Stimulated activated CD4-positive, alpha-beta T cell treated with anti-CD3 and anti-CD28 coated beads, TNF-alpha, amount 100 ng/mL, for 24 hours (primary cell): ENCODE data around the gene MOK.

Source experiments
- DNase-seq, 3 experiments: peaks; one replicate each; pipeline ENCODE4 v3.0.0-alpha.2; 2020; ENCODE audit warnings: low read depth in 3 of 3

The MOK gene

DNA sequence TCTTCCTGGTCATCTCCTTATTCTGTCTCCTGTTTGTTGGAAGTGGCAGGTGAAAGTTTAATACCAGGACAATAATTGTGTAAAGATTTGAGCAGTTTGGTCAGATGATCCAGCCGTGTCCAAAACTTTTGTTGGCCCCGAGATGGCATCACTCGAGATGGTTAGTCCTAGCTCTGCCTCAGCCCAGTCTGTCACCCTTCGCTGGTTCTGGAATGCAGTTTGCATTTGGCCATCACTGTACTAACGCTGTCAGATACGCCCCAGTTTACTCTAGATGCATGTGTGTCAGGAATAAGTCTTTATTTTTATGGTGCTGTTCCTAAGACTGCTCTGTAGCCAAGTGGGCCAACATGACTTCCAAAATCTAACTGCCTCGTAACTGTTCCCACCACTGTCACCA lies 79.6 kb downstream of the MOK start:
- DNase-seq = no peak

DNA sequence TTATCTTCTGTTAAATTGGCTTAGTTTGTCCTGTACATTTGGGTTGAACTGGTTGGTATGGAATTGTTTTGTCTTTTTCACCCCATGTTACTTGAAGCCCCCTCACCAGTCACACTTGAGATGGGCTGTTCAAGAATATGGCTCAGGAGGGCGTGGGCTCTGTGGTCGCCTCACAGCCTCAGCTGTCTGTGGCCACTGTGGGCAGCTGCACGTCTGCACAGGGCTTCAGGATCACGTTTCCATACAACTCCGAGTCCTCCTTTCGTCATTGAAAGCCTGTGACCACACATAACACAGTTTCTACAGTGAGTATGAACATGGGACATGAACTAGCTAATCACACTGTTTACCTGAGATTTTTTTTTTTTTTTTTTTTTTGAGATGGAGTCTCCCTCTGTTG lies 81.3 kb downstream of the MOK start:
- DNase-seq = no peak

DNA sequence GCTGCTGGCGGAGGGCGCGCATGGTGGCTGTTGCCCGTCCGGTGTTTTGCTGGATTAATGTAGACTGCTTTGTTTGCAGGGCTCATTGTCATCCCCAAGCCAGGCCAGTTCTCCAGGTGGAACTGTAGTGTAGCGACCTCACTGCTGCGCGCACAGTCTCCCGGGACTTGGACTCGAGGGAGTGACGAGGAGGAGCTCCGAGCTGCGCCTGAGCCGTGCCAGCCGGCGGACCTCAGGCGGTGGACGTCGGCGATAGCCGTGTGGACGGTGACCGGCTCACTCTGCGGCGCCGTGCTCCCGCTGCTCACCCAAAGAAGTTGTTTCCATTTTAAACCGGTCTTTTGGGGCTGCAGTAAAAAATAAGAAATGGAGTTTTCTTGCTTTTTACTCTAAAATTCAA lies 82.2 kb downstream of the MOK start:
- no peak for DNase-seq

DNA sequence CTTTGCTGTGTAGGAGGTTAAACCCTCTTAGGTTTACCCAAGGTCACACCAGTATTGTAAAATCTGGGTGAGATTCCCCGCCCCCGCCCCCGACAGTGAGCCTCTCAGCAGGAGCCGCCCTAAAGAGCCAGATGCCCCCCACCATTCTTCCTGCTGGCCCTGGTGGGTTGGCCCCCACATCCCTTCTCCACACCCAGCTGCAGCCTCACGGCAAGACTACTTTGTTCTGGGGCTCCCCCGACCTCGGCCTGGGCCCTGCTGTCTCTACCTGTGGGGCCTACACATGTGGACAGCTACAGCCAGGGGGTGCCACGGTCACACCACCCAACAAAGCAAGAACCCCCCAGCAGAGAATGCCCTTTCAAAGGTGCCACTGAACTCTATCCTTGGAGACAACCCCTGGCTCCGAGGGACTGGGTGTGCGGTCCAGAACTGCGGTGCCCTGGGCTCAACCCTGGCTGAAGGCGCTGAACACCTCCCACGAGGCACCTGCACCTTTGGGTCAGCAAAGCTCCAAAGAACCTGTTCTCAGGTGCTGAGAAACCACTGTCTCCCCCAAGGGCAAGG lies 82.9 kb downstream of the MOK start:
- DNase-seq = no peak

GRCh38 chr14:102221026-102221425 lies 83.9 kb downstream of the MOK start:
- no peak for DNase-seq

GRCh38 chr14:102220031-102220430 lies 84.9 kb downstream of the MOK start:
- DNase-seq = no peak

- no peak for DNase-seq
Measured at GRCh38 chr14:102219316-102219715, 85.6 kb downstream of the MOK start.

DNA sequence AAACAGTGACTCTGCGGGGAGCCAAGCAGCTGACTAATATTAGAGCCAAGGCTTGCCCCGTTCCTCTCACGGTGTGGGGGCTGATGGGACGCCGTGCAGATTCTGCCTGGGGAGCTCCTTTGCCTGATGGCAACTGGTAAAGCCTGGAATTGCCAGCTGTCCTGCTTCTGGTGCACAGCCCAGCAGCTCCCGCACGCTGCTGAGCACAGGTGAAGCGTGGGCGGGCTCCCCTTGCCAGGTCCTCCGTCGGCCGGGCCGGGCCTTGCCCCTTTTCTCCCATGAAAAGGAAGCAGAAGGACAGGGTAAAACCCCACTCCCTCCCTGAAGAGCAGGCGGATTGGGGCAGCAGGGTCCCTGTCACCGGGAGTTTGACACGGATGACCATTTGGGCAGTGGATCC lies 86.3 kb downstream of the MOK start:
- no peak for DNase-seq

DNA sequence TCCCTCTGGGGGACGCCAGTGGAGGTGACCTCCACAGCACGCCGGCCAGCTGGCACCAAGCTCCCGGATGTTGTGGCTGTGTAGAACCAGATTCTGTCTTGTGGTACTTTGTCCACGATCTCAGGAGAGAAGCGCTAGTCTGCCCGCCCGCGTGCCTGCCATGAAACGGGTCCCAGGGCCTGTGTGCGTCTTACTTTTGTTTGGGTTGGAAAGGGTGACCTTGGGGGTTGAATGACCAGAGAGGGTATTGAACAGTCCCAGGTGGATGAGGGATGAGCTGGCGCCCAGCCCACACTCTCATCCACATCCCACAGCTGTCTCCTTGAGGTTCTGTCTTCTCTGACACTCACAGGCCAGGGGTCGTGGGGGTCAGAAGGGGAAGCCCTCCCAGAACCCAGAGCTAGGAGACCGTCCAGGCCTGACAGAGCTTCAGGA lies 87.0 kb downstream of the MOK start:
- DNase-seq = no peak

DNA sequence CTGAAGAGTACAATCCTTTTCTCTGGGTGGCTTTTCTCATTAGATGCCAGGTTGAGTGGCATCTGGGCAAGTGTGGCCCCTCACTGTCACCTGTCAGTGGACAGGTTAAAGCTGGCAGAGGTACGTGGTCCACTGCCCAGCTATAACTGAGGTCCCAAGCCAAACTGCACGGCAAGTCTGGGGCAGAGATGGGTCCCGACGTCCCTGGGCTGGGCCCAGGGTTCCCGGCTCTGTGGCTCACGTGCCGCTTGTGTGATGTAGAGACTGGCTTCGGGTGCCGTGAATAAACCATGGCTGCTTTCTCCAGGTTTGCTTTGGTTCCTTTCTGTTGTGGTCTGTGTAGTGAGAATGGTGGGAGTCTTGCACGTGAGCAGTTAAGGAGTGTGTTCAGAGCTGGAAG lies 87.6 kb downstream of the MOK start:
- DNase-seq = no peak

GRCh38 chr14:102215576-102216250 lies 89.3 kb downstream of the MOK start:
- DNase-seq = no peak

DNA sequence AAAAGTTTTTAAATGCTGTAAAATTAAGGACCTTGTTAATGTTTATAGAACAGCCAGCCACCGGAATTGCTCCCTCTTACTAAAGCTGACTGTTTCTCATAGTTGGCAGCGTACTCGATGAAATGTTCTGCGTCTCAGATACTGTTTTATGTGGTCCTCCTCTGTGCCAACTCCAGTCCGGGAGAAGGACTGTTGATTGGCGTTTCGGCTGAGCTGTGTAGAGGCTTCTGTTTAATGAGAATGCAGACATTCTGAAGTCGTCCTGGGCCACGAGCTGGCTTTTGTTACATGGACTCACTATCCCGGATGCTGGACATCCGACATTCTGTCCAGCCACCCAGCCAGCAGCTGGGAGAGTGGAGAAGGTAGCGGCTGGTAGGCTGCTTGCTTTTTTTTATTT lies 89.9 kb downstream of the MOK start:
- DNase-seq = no peak

DNA sequence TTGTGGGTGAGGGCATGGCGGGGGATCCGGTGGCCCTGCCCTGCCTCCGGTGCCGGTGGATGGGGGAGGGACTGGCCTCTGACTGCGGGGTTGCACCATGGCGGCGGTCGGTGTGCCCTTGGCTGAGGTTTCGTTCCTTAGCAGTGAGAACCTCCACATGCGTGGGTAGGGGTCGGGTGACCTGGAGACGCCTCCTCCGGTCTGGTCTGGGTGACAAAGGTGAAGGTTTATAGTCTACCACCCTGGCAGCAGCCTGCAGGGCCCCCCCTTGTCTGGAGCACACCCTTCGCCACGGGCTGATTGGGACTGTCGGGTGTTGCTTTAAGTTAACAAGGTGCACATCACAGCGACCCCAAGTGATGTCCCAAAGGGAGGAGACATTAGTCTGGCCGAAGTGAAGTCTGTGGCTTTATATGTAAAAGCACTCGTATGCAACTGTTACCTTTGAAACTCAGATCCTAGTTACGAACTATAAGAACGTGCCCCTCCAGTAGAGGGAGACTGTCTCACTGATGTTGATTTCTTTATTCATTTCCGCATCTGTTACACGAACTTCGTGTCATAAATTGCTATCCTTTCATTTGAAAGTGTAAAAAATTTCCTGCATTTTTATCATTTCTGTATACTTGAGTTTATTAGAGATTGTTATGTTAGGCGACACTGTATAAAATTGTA lies 90.8 kb downstream of the MOK start:
- no peak for DNase-seq

DNA sequence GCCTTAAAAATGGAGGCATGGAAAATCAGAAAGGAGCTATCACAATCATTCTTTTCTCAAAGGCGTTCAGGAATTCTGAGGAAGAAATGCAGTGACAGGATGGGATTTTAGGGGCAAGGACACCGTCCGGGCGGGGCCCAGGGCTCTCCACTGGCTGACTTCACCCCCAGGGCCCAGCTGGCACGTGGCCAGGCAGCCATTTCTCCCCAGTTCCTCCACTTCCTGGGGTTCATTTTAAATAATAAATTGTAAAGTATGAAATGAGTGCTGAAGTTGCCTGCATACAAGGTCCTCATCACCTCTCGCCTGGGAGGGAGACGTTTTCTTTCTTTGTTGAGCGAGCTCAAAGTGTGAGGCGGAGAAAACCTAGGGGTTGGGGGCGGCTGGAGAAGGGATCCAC lies 91.5 kb downstream of the MOK start:
- no peak for DNase-seq

DNA sequence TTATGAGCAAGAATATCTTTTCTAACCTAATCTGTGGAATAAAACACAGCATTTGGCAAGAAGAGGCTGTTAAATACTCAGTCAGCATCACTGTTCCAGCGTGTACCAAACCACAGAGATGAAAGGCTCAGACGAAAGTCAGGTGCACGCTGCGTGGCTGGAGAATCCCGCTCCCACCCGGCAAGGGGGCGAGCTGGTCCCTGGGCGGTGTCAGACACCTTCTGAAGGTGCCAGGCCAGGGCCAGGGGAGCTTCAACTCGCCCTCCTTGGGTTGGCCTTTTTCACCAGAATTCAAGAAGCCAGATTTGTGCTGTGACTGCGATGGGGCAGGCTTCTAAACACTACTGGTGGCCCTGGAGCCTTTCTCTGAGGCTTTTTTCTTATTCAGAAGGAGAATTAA lies 92.1 kb downstream of the MOK start:
- no peak for DNase-seq

GRCh38 chr14:102212356-102212755 lies 92.6 kb downstream of the MOK start:
- no peak for DNase-seq

DNA sequence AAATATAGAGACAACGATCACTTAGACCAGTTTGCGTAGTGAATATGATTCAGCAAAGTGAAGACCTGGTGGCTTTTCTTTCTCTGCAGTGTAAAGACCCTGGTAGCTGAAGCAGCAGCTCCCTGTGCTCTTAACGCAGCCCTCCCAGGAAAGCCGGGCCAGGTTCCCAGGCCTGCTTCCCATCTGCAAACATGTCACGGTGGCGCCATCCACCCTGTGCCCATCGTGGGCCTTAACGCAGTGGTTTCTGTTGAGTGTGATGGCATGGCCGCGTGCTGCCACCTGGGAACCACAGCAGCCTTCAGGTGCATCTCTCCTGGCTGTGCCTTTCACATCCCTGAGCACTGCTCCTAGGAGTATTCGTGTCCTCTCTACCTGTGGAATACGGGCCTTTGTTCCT lies 93.7 kb downstream of the MOK start:
- no peak for DNase-seq

DNA sequence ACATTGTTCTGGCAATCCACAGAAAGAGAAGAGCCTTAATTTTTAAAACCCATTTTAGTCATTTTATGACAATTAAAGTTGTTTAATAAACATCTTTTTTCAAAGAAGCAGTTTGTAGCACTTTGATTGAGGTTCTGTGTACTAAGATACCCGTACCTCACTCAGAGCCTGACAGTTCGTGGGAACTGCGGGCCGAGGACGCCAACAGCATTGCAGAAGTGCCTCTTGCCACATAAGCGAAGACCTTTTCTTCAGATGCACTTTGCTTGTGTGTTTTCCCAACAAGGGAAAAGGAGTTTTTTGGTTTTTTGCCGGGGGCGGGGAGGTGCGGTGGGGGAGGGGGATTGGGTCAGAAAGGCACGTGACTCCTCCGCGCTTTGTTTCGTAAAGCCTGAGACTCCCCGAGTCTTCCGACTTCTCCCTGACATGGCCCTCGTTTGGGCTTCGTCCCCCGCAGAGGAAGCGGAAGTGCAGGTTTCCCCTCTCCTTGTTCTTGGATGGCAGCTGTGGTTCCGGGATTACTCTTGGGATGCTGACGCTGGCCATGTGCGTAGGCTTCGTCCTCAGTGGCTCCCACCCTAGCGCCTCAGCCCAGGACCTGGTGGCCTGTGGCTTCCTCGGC lies 94.4 kb downstream of the MOK start:
- no peak for DNase-seq

GRCh38 chr14:102209224-102209966 lies 95.6 kb downstream of the MOK start:
- DNase-seq = no peak

- no peak for DNase-seq
Measured at GRCh38 chr14:102208741-102209140, 96.2 kb downstream of the MOK start.

DNA sequence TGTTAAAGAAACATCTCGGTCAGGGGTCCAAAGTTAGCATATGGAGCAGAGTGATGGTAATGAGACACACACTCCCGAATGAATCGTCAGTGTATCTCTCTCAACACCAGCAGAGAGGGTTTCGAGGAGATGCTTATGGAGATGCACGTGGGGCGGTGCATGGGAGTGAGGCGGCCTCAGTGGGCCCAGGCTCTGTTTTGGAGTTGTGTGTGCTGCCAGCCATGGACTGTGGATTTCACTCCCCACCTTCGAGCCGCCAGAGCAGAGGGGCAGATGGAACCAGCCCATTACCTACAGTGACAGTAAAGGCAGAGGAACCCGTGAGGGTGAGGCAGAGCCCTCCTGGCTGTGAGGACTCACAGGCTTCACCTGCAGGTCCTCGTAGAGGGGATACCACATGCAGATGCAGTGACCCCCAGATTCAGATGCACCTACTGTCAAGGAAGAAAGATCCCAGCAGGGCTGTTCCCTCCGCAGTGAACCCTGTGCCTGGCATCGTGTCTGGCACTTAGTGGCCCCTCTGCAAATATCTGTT lies 97.1 kb downstream of the MOK start:
- DNase-seq = no peak

DNA sequence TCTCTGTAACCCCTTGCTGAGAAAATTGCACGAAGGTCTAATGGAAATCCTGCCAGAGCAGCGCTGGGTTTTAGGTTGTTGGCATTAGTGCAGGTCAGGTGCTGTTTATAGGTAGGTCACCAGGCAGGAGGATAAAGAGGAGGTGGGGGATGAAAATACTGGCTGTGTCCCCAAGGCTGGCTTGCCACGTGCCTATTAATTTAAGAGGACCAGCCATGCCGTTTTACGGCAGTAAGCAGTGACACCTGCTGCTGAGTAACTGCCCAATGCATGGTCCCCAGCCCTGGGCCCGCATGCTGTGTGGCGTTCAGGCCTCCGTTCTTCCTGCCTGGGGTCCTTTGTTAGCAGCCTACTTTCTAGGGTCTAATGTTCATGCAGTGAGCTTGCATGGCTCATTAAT lies 98.0 kb downstream of the MOK start:
- no peak for DNase-seq
